Keratinocyte (primary cell): ENCODE data around the gene HLX.

Experiments used
- CTCF ChIP-seq, 3 experiments: IDR thresholded peaks in 1 of 3; conservative IDR thresholded peaks in 1 of 3; optimal IDR thresholded peaks in 1 of 3; 2 replicates in 2 of 3; 3 replicates in 1 of 3; pipeline versions ENCODE3 to v1.5.1; 2011; ENCODE audit warnings: low read length in 3 of 3, mild to moderate bottlenecking in 3 of 3, moderate library complexity in 2 of 3, control low read depth in 1 of 3, inconsistent platforms in 1 of 3; ENCODE audit not compliant: insufficient read depth in 2 of 3; ENCODE audit errors: extremely low read depth in 1 of 3
- EZH2 ChIP-seq: IDR thresholded peaks from one replicate; pipeline ENCODE4 v1.6.1; 2012; ENCODE audit warnings: inconsistent platforms, mild to moderate bottlenecking, low read length, moderate library complexity

- TF ChIP-seq CTCF (optimal IDR thresholded peaks at IDR 0.05 in 1 of 3, IDR thresholded peaks at IDR 0.05 in 1 of 3, conservative IDR thresholded peaks at IDR 0.05 in 1 of 3; ENCODE audit: extremely low read depth in 1 of 3, insufficient read depth in 2 of 3, low read length in 3 of 3) (no peak), EZH2 (no peak)
Observed at GRCh38 chr1:220886470-220887201, 7.4 kb downstream of the HLX start.
